ENCODE data around the gene CST9. TPM values are rescaled to one million over a fixed set of nuclear protein-coding genes. Genes with fewer than 3 reads are reported as not detected.

The CST9 gene
- total and polyA plus RNA-seq, 2 of the 13 experiments (the other 11 are each of a cell fraction or from before 2014, with no cell fraction given), result 0.07 TPM; not detected in 1

DNA sequence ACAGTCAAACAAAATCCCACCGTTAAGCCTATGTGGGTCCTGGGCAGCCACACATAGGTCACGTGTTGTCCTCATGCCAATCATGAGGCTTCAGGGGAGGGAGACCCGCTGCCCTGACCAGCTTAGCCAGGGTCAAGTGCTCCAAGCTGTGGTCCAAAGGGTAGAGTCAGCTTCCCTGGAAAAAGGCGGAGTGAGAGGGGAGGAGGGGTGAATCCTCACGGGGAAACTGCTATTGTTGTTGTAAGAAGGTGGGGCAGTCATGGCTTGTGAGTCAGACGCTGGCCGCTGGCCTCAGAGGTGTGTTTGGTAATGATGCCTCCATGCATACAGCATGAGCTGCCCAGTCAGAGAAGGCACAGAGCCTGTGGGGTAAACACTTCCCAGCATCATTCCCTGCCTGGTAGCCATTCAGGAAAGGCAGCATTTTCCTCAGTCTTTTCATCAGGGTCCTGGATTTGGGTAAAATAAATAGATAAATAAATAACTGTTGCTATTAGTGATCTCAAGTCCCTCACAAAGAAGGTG lies 23.4 kb upstream of the CST9 start (continued):
- no peak; the same call in 1 of the 2 replicates for TF ChIP-seq MXD4 (CRISPR knock-in tag; IDR thresholded peaks at IDR 0.05)
- no peak for TF ChIP-seq NFRKB (IDR thresholded peaks at IDR 0.05)
- peak; percentile 86; the same call in 1 of the 2 replicates for TF ChIP-seq ZNF766 (CRISPR knock-in tag; IDR thresholded peaks at IDR 0.05; ENCODE audit: borderline replicate concordance)
- TF ChIP-seq KAT2B (IDR thresholded peaks at IDR 0.05; ENCODE audit: borderline replicate concordance, low read depth, low read length), result no peak
- no peak; the same call in 1 of the 2 replicates for TF ChIP-seq ARHGAP35 (CRISPR knock-in tag; IDR thresholded peaks at IDR 0.05; ENCODE audit: borderline replicate concordance)
- no peak for TF ChIP-seq ZBTB1 (CRISPR knock-in tag; IDR thresholded peaks at IDR 0.05; ENCODE audit: borderline replicate concordance)
- TF ChIP-seq ZBTB42 (CRISPR knock-in tag; IDR thresholded peaks at IDR 0.05), result 0 out of 2 replicates have a peak, but pooled peaks have one; percentile 38
- TF ChIP-seq RBM22 (optimal IDR thresholded peaks at IDR 0.05; ENCODE audit: low read length), result no peak
- no peak for TF ChIP-seq CHCHD3 (CRISPR knock-in tag; IDR thresholded peaks at IDR 0.05)
- TF ChIP-seq, protein P1, sequence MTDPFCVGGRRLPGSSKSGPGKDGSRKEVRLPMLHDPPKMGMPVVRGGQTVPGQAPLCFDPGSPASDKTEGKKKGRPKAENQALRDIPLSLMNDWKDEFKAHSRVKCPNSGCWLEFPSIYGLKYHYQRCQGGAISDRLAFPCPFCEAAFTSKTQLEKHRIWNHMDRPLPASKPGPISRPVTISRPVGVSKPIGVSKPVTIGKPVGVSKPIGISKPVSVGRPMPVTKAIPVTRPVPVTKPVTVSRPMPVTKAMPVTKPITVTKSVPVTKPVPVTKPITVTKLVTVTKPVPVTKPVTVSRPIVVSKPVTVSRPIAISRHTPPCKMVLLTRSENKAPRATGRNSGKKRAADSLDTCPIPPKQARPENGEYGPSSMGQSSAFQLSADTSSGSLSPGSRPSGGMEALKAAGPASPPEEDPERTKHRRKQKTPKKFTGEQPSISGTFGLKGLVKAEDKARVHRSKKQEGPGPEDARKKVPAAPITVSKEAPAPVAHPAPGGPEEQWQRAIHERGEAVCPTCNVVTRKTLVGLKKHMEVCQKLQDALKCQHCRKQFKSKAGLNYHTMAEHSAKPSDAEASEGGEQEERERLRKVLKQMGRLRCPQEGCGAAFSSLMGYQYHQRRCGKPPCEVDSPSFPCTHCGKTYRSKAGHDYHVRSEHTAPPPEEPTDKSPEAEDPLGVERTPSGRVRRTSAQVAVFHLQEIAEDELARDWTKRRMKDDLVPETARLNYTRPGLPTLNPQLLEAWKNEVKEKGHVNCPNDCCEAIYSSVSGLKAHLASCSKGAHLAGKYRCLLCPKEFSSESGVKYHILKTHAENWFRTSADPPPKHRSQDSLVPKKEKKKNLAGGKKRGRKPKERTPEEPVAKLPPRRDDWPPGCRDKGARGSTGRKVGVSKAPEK (CRISPR knock-in tag; IDR thresholded peaks at IDR 0.05; ENCODE audit: borderline replicate concordance), result no peak
- TF ChIP-seq SP2 (CRISPR knock-in tag; IDR thresholded peaks at IDR 0.05), result no peak
- no peak for TF ChIP-seq ZNF207 (IDR thresholded peaks at IDR 0.05; ENCODE audit: borderline replicate concordance)
- TF ChIP-seq, protein P2, sequence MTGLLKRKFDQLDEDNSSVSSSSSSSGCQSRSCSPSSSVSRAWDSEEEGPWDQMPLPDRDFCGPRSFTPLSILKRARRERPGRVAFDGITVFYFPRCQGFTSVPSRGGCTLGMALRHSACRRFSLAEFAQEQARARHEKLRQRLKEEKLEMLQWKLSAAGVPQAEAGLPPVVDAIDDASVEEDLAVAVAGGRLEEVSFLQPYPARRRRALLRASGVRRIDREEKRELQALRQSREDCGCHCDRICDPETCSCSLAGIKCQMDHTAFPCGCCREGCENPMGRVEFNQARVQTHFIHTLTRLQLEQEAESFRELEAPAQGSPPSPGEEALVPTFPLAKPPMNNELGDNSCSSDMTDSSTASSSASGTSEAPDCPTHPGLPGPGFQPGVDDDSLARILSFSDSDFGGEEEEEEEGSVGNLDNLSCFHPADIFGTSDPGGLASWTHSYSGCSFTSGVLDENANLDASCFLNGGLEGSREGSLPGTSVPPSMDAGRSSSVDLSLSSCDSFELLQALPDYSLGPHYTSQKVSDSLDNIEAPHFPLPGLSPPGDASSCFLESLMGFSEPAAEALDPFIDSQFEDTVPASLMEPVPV (CRISPR knock-in tag; IDR thresholded peaks at IDR 0.05), result peak; percentile 82; the same call in 1 of the 2 replicates
- peak; percentile 82; the same call in 1 of the 2 replicates for TF ChIP-seq HDAC2 (CRISPR knock-in tag; IDR thresholded peaks at IDR 0.05)
- TF ChIP-seq, protein P3, sequence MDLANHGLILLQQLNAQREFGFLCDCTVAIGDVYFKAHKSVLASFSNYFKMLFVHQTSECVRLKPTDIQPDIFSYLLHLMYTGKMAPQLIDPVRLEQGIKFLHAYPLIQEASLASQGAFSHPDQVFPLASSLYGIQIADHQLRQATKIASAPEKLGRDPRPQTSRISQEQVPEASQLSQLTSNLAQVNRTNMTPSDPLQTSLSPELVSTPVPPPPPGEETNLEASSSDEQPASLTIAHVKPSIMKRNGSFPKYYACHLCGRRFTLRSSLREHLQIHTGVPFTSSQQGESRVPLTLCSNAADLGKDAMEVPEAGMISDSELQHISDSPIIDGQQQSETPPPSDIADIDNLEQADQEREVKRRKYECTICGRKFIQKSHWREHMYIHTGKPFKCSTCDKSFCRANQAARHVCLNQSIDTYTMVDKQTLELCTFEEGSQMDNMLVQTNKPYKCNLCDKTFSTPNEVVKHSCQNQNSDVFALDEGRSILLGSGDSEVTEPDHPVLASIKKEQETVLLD (CRISPR knock-in tag; IDR thresholded peaks at IDR 0.05; ENCODE audit: low read depth), result no peak; the same call in 1 of the 2 replicates
- TF ChIP-seq, protein P4, sequence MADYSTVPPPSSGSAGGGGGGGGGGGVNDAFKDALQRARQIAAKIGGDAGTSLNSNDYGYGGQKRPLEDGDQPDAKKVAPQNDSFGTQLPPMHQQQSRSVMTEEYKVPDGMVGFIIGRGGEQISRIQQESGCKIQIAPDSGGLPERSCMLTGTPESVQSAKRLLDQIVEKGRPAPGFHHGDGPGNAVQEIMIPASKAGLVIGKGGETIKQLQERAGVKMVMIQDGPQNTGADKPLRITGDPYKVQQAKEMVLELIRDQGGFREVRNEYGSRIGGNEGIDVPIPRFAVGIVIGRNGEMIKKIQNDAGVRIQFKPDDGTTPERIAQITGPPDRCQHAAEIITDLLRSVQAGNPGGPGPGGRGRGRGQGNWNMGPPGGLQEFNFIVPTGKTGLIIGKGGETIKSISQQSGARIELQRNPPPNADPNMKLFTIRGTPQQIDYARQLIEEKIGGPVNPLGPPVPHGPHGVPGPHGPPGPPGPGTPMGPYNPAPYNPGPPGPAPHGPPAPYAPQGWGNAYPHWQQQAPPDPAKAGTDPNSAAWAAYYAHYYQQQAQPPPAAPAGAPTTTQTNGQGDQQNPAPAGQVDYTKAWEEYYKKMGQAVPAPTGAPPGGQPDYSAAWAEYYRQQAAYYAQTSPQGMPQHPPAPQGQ (CRISPR knock-in tag; IDR thresholded peaks at IDR 0.05; ENCODE audit: borderline replicate concordance), result no peak
- TF ChIP-seq, protein P5, sequence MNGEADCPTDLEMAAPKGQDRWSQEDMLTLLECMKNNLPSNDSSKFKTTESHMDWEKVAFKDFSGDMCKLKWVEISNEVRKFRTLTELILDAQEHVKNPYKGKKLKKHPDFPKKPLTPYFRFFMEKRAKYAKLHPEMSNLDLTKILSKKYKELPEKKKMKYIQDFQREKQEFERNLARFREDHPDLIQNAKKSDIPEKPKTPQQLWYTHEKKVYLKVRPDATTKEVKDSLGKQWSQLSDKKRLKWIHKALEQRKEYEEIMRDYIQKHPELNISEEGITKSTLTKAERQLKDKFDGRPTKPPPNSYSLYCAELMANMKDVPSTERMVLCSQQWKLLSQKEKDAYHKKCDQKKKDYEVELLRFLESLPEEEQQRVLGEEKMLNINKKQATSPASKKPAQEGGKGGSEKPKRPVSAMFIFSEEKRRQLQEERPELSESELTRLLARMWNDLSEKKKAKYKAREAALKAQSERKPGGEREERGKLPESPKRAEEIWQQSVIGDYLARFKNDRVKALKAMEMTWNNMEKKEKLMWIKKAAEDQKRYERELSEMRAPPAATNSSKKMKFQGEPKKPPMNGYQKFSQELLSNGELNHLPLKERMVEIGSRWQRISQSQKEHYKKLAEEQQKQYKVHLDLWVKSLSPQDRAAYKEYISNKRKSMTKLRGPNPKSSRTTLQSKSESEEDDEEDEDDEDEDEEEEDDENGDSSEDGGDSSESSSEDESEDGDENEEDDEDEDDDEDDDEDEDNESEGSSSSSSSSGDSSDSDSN (CRISPR knock-in tag; IDR thresholded peaks at IDR 0.05), result peak; percentile 64
- no peak for TF ChIP-seq RFX1 (IDR thresholded peaks at IDR 0.05)
- TF ChIP-seq ZNF652 (CRISPR knock-in tag; IDR thresholded peaks at IDR 0.05; ENCODE audit: borderline replicate concordance, low read depth), result peak; percentile 55; the same call in 1 of the 2 replicates
- TF ChIP-seq NR2C2 (CRISPR knock-in tag; IDR thresholded peaks at IDR 0.05; ENCODE audit: borderline replicate concordance), result peak; percentile 88

Measured in HepG2 (cell line).